ENCODE results near the gene WDR54.
"Not testable (repeated sequence)": the region's sequence is repeated elsewhere in the genome, so short reads cannot be mapped to it uniquely, and the experiment has no call there.

WDR54 gene

DNA sequence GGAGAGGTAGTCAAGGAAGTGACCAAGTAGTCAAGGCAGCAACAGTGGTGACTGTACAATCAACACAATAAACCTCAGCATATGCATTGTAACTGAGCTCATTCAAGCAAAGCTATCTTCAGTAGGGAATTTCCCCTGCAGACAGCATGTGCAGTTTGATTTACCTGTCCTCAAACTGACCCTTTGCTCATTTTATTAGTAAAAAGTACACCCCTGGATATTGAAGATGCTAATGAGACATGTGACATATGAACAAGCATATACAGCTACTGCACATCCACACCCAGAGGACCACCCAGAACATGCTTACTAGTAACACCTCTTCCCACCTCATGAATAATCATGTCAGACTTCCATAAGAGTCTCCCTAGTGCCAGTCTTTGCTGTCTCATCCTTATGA is 15.5 kb upstream of the WDR54 start:
- no peak for DNase-seq (ENCODE audit: low spot score)

DNA sequence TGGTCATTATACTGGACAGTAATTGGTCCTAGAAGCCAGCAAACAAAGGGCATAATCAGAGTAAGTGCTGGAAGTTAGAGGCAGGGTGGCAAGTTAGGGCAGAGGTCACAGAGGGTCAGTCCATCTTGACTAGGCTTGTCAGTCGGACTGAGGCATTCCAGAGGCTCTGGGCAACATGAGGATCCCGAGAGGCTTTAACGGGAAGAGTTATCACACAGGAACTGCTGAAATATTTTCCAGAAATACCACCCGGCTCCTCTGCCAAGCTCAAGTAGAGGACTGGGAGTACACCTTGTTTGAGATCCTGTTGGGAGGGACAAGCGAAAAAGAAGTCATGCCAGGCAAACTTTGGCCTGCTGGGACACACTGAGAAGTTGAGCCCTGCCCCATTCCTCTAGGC is 13.8 kb upstream of the WDR54 start:
- no peak for DNase-seq (ENCODE audit: low spot score)

DNA sequence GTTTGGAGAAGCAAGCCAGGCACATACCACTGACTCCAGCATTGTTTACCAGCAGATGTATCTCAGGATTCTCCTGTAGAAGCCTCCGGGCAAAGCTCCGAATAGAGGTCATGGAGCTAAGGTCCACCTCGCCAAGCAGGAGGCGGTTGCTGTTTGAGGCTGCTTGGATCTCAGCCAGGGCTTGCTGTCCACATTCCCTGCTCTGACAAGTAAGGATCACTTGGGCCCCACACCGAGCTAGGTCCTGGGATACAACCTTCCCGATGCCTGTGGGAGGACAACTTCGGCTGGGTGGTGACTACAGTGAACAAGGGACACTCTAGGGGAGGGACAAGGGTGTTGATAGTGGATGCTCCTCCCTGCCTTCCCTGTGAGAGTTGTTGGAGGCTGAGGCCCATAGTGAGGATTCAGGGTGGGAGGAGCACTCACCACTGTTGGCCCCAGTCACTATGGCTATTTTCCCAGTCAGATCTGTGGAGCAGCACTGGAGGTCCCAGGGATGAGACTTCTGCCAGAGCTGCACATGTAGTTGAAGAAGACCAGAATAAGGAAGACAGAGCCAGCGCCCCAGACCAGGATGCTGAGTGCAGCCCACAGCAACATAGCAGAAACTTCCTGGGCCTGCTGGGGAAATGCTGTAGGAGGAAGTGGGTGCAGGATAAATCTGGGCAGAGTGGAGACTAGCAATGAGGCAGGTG is 8.4 kb upstream of the WDR54 start:
- no peak for DNase-seq (ENCODE audit: low spot score)

DNA sequence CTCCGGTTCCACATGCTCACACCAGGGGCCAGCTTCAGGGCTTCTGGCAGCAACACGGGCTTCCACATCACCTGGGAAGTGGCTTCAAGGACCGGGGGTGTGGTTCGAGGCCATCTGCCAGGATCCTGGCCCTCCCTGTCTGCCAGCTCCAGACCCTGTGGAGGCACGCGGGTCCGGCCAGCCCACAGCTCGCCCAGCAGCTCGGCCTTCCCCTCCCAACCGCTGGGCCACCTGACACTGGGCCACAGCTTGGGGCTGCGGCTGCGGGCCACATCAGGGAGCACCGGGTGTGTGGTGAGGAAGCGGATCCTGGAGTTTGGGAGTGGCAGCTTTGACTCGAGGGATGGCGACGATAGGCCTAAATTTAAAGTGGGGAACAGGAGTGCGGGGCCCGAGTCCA is 7.1 kb upstream of the WDR54 start:
- DNase-seq (ENCODE audit: low spot score): no peak

DNA sequence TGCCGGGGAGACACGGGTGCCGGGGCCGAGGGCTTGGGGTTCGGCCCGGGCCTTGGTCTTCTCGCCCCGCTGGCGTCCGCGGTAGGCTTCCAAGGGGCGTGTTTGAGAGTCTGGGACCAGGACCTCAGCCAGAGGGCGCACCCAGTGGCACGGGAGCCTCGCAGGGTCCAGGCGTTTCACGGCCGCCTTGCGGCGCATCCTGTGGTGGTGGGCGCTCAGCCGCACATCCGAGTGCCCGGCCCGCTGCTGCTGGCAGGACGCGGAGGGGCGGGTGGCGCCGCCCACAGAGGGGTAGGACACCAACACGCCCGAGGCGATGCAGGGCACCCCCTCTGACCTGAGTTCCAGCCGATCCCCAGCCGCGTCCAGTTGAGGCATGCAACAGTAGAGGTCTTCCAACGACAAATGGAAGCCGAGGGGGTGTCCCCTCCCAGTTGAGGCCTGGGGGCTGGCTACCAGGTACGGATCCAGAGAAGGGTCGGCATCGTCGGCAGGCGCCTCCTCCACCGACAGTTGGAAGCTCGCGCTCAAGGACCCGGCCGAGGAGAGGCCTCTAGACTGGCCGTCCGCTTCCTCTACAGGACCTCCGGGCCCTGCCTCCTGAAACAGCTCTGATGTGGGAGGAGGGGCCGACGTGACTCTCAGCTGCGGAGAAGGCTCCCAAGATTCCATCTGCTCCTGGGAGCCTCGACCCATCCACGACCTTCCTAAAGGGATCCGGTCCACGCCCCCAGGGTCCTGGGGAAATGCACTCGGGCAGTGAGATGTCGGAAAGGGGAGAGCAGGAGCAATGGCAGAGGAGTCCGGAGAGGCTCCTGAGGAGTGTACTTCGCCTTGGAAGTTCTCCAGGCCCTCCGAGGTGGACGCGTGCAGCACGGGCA is 6.4 kb upstream of the WDR54 start:
- no peak for DNase-seq (ENCODE audit: low spot score)

DNA sequence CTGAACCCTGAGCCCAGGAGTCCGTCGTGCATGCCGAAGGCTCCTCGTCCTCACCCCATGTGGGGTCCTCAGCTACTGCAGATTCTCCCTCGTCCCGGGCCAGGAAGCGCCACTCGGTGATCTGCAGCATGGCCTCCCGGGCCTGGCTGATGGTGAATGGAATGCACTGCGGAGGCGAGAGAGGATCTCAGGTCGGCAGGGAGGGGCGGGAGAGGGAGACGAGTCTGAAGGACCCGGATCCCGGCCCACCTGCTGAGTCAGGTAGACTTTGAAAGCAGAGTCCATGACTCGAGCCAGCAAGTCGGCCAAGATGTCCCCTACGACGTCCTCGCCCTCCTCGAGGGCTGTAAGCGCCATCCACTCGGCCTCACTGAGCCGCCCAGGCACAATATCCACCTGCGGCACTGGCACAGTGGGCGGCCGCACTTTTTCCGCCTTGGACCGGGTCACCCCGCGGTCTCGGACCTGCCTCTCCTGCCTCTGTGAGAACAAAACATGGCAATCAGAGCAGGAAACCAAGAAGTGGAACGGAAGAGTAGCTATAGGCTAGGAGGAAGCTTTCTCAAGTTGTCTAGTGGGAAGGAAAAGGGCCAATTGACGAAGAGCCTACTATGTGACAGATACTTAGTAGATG is 5.7 kb upstream of the WDR54 start:
- DNase-seq (ENCODE audit: low spot score): no peak

DNA sequence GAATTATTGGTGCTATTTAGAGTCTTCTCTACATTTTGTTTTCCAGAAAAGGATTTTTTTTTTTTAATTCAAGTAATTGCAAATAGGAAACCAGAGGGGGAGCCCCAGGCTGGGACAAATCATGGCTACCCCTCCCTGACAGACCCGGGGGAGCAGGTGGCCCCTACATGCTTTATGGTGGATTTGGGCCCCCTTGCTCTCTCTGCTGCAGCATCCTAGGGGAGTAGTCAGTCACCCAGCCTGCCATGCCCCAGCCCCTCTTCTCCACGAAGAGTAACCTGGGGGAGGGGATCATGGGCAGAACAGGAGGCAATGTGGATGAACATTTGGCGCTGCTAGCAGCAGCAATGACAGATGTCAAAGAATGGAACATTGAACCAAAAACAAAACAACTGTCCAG is 4.8 kb upstream of the WDR54 start:
- DNase-seq (ENCODE audit: low spot score): no peak

DNA sequence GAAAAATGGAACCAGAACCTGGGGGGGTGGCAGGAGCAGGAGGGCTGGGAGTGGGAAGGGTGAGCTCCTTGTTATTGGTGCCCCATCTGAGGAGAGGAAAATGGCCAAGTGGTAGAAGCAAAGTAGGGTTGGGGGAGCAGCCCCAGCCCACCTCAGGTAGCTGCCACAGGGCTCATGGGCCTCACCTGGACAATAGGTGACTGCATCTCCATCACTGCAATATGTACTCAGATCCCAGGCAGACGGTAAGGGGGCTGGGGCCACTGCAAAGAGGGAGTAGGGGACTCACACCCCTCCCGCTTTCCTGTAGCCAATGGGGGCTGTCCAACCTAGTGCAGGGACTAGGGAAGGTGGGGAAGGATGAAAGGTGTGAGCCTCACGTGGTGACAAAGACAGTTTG is 4.3 kb upstream of the WDR54 start:
- no peak for DNase-seq (ENCODE audit: low spot score)

DNA sequence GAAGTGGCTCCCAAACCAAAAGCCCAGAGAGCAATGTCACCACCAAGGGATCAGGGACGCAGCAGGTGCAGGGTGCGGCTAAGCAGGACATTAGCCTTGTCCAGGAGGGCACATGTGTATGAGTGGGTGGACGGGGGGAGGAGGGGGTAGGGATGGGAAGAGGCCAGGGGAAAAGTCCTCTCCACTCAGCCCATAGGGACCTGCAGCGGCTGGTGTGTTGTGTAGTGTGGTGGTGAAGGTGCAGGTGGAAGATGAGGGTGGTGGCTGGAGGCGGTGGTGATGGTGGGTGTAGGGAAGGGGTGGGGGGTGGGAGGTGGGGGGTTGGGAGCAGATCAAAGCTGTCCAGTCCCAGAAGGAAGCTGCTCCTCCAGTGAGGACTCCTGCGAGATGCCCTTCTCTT is 3.8 kb upstream of the WDR54 start:
- DNase-seq (ENCODE audit: low spot score): no peak

DNA sequence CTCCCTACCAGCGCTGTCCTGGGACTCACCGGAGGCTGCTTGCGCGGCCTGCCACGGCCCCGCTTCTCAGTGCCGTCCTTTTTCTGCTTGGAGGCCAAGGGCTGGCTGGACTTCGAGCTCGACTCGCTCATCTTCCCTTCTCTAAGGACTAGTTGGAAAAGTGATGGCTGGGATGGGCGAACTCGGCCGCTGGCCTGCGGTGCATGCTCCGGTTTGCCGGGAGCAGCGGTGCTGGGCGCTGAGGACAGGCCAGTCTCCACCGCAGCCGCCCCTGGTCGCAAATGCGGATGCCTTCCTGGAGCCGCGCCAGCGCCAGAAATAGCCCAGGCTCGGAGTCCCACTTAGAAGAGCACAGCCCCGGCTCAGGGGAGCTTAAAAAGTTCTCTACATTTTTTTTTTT is 3.2 kb upstream of the WDR54 start:
- DNase-seq (ENCODE audit: low spot score): no peak

DNA sequence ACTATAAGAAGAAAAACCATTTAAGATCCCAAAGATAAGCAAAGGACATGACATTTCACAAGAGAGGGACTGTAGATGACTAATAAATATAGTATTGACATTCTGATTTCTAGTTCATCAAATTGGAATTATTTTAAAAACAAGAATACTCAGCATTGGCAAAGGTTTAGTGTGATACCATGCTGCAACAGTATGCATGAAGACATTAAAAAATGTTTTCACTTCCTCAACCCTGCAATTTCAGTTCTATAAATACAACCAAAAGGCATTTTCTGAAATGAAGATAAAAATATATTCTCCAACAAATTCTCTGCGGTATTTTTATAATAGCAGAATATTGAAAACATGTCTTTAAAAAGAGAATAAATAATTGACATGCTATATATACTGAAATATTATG is 2.2 kb upstream of the WDR54 start:
- DNase-seq (ENCODE audit: low spot score): no peak

DNA sequence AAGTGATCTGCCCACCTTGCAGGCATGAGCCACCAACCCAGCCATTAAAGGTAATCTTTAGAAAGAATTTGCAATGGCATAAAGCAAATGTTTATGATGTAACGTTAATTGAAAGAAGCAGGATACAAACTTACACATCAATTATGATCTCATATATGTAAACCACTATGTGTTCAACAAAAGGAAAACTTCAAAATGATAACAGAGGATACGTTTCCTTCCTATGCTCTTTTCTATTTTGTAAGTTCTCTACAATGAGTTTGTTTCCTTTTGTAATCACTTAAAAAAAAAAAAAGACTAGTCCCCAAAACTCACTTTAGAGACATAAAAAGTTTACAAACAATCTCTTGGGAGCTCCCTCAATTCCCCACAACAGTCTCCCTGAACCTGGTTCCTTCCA is 1.5 kb upstream of the WDR54 start:
- DNase-seq (ENCODE audit: low spot score): no peak

DNA sequence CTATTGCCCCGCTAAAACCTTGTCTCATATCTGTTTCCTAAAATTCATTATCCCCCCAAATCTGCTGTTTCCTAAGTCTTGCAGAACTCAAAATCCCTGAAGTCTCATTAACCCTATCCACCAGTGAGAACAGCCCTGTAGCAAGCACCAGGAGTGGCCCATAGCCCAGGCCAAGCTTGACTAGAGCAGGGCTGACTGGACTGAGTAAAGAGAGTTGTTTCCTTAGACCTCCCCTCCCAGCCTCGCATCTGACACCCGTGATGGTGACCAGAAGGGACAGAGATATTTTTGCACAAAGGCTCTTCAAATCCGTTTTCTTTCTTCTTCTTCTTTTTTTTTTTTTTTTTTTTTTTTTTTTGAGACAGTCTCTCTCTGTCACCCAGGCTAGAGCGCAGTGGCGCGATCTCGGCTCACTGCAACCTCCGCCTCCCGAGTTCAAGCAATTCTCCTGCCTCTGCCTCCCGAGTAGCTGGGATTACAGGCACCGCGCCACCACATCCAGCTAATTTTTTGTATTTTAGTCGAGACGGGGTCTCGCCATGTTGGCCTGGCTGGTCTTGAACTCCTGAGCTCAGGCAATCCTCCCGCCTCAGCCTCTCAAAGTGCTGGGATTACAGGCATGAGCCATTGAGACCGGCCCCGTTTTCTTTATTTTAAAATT is 957 bp upstream of the WDR54 start:
- DNase-seq (ENCODE audit: low spot score): not testable (repeated sequence)

DNA sequence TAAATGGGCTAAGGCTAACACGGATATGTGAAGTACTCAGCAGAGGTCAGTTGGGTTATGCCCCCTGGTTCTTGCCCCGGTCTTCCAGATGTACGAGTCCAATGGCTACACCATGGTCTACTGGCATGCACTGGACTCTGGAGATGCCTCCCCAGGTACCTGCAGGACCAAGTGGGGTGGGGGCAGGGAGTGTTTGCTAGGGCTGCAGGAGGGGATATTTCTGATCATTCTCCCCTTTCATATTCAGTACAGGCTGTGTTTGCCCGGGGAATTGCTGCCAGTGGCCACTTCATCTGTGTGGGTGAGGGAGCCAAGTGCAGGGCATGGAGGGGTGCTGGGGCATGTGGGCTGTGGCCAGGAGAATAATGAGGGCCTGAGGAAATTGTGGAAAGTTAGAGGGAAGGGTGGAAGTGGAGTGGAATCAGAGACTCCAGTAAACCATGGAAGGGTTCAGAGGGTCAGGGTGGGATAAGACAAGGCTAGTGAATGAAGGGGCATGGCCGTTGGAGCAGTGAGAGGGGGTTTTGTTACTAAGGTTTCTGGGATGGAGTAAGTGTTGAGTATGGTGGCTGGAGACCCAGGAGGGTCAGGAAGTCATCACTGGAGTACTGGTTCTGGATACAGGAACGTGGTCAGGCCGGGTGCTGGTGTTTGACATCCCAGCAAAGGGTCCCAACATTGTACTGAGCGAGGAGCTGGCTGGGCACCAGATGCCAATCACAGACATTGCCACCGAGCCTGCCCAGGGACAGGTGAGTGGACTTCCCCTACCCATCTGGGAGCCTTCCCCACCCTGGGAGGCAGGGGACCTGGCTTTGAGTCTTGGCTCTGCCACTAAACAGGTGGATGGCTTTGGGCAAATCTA is 1.9 kb downstream of the WDR54 start:
- no peak for DNase-seq (ENCODE audit: low spot score)

DNA sequence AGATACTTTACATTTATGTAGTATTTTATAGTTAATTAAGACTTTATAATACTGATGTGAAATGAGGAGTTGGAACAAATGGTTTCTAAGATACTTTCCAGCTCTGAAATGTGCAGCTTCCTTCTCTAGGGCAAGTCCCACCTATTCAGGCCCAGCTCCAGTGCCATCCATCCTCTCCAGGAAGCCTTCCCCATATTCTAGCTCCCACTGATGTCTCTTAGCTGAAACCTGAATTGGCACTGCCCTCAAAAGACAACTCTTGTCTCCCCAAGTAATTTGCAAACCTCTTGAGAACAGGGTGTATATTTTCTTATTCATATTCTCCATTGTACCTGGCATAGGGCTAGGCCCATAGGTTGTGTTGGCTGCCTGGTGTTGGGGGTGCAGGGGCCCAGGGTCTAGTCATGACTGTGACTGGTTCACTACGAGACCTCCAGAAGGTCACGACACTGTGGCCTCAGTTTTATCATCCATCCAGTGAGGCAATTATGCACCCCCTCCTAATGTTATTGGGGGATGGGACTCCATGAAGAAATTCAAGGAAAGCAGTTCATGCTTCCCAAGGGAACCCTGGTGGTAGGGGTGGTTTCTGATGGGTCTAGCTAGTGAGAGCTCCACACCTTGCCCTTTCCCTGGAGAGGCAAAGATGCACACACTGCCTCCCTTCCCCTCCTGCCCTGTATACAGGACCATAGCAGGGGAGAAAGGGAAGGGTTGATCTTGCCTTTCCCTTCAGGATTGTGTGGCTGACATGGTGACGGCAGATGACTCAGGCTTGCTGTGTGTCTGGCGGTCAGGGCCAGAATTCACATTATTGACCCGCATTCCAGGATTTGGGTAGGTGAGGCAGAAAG is 2.8 kb downstream of the WDR54 start:
- no peak for DNase-seq (ENCODE audit: low spot score)

DNA sequence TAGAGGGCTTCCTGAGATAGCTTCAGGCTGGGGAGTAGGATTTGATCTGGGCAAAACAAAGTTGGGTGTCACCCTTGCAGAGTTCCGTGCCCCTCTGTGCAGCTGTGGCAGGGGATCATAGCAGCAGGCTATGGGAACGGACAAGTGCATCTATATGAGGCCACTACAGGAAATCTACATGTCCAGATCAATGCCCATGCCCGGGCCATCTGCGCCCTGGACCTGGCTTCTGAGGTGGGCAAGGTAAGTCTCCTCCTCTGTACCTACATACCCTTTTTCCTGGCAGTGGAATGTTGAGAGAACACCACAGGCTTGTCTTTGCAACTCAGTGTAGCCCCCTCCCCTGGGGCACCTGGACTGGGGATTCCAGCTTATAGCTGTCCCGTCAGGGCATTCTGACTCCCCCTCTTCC is 3.5 kb downstream of the WDR54 start:
- DNase-seq (ENCODE audit: low spot score): no peak

DNA sequence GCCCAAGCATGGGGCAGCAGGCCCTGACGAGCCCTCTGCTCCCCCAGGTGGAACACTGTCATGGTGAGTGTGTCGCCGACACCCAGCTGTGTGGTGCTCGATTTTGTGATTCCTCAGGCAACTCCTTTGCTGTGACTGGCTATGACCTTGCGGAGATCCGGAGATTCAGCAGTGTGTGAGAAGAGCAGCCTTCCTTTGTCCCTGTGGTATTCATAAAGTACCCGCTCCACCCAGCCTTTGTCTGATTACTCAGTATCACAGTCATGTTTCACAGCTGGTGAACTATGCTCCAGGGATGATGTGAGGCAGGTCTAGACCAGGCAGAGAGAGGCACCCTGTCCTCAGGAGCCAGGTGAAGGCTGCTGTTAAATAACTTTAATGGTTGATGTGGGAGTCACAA is 4.0 kb downstream of the WDR54 start:
- DNase-seq (ENCODE audit: low spot score): no peak

DNA sequence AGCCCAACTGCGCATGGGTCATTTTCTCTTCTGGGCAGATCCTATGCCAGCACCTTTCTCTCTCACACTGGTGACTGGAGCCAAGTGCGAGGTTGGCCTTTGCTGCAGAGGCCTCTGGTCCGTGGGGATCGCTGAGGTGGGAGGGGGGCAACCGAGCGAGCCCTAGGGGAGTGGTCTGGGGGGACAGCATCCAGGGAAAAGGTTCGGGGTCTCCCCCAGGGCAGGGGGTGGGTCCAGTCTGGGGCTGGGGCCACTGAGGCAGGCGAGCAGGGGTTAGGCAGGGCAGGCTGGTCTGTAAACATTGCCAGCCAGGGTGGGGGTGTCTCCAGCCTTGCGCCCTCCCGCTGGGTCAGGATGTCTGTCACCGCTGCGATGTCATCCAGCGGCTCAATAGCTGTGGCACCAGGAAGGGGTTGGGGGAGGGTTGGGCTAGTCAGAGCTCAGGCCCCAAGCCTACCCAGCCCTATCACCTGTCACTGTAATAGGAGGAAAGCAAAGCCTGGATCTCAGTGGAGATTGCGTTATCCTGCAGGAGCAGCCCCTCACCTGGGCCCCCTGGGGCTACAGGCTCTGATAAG is 4.7 kb downstream of the WDR54 start:
- no peak for DNase-seq (ENCODE audit: low spot score)

DNA sequence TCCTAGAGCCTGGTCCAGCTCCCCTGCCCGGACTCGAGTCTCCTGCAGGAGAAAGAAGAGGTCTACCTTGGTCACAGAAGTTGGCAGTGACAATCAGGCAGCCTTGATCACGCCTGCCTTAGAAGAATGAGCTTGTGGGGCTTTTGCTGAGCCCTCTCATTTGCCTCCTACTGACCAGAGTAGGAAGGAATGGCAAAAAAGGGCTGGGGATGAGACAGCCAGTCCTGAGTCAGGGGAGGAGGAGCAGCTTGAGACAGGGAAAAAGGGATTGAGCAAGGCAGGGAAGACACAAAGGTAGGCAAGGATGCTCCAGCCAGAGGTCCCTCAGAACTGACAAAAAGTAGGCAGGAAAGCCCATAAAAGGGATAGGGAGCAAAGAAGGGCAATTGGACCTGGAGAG is 6.0 kb downstream of the WDR54 start:
- DNase-seq (ENCODE audit: low spot score): no peak

DNA sequence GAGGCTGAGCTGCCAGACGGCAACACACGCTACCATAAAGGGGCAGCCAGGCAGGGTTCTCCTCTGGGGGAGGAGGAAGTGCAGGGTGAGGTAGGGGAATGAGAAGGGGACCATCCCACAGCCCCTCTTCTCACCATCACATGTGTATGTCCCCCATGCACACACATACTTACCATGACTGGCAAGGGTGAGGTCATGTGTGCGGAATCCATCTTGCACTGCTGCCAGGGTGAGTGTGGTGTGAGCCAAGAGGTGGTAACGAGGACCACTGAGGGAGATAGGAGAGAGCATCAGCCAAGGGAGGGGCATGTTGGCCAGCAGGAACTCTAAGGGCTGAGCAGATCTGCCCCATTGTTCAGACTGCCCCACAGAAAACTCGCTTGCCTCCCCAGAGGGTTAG is 7.1 kb downstream of the WDR54 start:
- no peak for DNase-seq (ENCODE audit: low spot score)
